ENCODE results near the gene CAMK2D. TPM values are rescaled to one million over a fixed set of nuclear protein-coding genes. Genes with fewer than 3 reads are reported as not detected.

The CAMK2D gene
- total RNA-seq, 1 experiment from 2014 or later = 35.8 TPM

DNA sequence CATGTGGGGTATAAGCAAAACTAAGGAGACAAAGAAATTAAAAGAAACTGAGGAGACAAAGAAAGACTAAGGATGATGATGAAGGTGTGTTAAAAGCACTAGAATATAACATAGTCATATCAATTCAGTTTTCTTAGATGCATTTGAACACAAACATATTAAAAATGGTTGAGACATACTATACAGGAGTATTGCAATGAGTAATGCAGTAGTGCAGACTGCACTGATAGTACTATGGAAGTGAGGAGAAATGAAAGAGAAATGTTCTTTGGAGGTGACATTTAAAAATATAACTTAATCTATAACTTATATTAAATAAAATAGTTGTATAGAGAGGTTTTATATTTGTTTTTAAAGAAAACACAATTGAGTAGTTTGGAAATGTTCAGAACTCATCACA, 279.2 kb downstream of the CAMK2D start:
- no peak overlapping the region for H3K27ac ChIP-seq (ENCODE audit: low read depth, low read length, poor library complexity, severe bottlenecking)
- POLR2A ChIA-PET (ENCODE audit: low non-redundant PET) = no interaction called here
- no peaks in the 10 kb centered on the region for H3K36me3 ChIP-seq (ENCODE audit: insufficient read depth, low read length, poor library complexity, severe bottlenecking)
- no peaks in the 10 kb centered on the region for H3K27me3 ChIP-seq (replicated peaks; ENCODE audit: insufficient read depth, low read depth, low read length, poor library complexity)
- peaks cover under 1% of the 10 kb centered on the region for H3K9me3 ChIP-seq (ENCODE audit: low read depth, low read length, poor library complexity, severe bottlenecking)
- BruUV-seq (replicated peaks) = no TSS peak
- no peak for TF ChIP-seq EZH2 (IDR thresholded peaks at IDR 0.05; ENCODE audit: borderline replicate concordance, low read depth, low read length, poor library complexity, severe bottlenecking)
- TF ChIP-seq, protein P1, sequence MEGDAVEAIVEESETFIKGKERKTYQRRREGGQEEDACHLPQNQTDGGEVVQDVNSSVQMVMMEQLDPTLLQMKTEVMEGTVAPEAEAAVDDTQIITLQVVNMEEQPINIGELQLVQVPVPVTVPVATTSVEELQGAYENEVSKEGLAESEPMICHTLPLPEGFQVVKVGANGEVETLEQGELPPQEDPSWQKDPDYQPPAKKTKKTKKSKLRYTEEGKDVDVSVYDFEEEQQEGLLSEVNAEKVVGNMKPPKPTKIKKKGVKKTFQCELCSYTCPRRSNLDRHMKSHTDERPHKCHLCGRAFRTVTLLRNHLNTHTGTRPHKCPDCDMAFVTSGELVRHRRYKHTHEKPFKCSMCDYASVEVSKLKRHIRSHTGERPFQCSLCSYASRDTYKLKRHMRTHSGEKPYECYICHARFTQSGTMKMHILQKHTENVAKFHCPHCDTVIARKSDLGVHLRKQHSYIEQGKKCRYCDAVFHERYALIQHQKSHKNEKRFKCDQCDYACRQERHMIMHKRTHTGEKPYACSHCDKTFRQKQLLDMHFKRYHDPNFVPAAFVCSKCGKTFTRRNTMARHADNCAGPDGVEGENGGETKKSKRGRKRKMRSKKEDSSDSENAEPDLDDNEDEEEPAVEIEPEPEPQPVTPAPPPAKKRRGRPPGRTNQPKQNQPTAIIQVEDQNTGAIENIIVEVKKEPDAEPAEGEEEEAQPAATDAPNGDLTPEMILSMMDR (conservative IDR thresholded peaks at IDR 0.05; ENCODE audit: low read depth, low read length) = no peak
- H3K4me3 ChIP-seq (ENCODE audit: low read depth, low read length, poor library complexity, severe bottlenecking) = no peak overlapping the region
- no peak for DNase-seq (ENCODE audit: low spot score)
- intact Hi-C loops (cut with micrococcal nuclease; ENCODE audit: unreplicated experiment) = no loop called here
- CTCF ChIA-PET = no interaction called here
- H3K4me1 ChIP-seq (ENCODE audit: insufficient read depth, low read length, poor library complexity, severe bottlenecking) = no peaks in the 10 kb centered on the region

DNA sequence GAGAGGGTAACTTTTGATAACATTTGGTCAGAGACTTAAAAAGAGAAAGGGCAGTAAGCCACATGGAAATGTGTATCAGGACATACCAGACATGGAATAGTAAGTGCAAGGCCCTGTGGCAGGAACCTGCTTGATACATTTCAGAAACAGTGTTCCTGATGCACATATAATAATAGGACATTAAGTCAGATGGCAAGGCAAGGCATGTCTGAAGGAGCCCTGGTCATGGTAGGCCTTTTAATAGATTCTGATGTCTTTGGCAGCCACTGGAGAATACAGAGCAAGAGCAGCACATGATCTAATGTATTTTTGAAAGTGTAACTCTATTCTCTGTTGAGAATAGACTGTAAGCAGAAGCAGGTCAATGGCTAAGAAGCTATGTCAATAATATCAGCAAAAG, 279.7 kb downstream of the CAMK2D start:
- CTCF ChIA-PET = no interaction called here
- H3K9me3 ChIP-seq (ENCODE audit: low read depth, low read length, poor library complexity, severe bottlenecking) = peaks cover 5% of the 10 kb centered on the region
- TF ChIP-seq, protein P1 (conservative IDR thresholded peaks at IDR 0.05; ENCODE audit: low read depth, low read length) = no peak
- TF ChIP-seq EZH2 (IDR thresholded peaks at IDR 0.05; ENCODE audit: borderline replicate concordance, low read depth, low read length, poor library complexity, severe bottlenecking) = no peak
- no peak overlapping the region for H3K27ac ChIP-seq (ENCODE audit: low read depth, low read length, poor library complexity, severe bottlenecking)
- no TSS peak for BruUV-seq (replicated peaks)
- H3K4me3 ChIP-seq (ENCODE audit: low read depth, low read length, poor library complexity, severe bottlenecking) = no peak overlapping the region
- DNase-seq (ENCODE audit: low spot score) = no peak
- H3K27me3 ChIP-seq (replicated peaks; ENCODE audit: insufficient read depth, low read depth, low read length, poor library complexity) = no peaks in the 10 kb centered on the region
- no peaks in the 10 kb centered on the region for H3K4me1 ChIP-seq (ENCODE audit: insufficient read depth, low read length, poor library complexity, severe bottlenecking)
- intact Hi-C loops (cut with micrococcal nuclease; ENCODE audit: unreplicated experiment) = no loop called here
- H3K36me3 ChIP-seq (ENCODE audit: insufficient read depth, low read length, poor library complexity, severe bottlenecking) = no peaks in the 10 kb centered on the region
- POLR2A ChIA-PET (ENCODE audit: low non-redundant PET) = no interaction called here

DNA sequence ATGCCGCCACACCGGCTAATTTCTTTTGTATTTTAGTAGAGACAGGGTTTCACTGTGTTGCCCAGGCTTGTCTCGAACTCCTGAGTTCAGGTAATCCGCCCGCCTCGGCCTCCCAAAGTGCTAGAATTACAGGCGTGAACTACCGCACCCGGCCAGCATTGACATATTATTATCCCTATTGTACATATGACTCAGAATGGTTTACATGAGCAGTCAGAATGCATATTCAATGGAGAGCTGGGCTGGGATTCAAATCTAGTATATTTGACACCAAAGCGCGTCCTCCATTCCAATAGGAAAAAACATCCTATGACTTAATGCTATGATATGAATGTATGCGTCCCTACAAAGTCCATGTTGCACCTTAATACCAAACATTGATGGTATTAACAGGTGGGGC, 281.4 kb downstream of the CAMK2D start:
- H3K27me3 ChIP-seq (replicated peaks; ENCODE audit: insufficient read depth, low read depth, low read length, poor library complexity) = no peaks in the 10 kb centered on the region
- no peak for DNase-seq (ENCODE audit: low spot score)
- ChIA-PET CTCF (no interaction called here), POLR2A (ENCODE audit: low non-redundant PET) (no interaction called here)
- H3K4me1 ChIP-seq (ENCODE audit: insufficient read depth, low read length, poor library complexity, severe bottlenecking) = no peaks in the 10 kb centered on the region
- H3K36me3 ChIP-seq (ENCODE audit: insufficient read depth, low read length, poor library complexity, severe bottlenecking) = no peaks in the 10 kb centered on the region
- no peak overlapping the region for H3K27ac ChIP-seq (ENCODE audit: low read depth, low read length, poor library complexity, severe bottlenecking)
- no TSS peak for BruUV-seq (replicated peaks)
- peaks cover 8% of the 10 kb centered on the region for H3K9me3 ChIP-seq (ENCODE audit: low read depth, low read length, poor library complexity, severe bottlenecking)
- H3K4me3 ChIP-seq (ENCODE audit: low read depth, low read length, poor library complexity, severe bottlenecking) = no peak overlapping the region
- intact Hi-C loops (cut with micrococcal nuclease; ENCODE audit: unreplicated experiment) = no loop called here
- TF ChIP-seq EZH2 (IDR thresholded peaks at IDR 0.05; ENCODE audit: borderline replicate concordance, low read depth, low read length, poor library complexity, severe bottlenecking) = no peak
- TF ChIP-seq, protein P1 (conservative IDR thresholded peaks at IDR 0.05; ENCODE audit: low read depth, low read length) = no peak
